Measurements from ENCODE around the gene GRIN2A.

The GRIN2A gene

GRCh38 chr16:10033556-10033955, 148.7 kb downstream of the GRIN2A start:
- no peak for DNase-seq (ENCODE audit: low read depth in 2 of 2)

GRCh38 chr16:10031955-10032354, 150.3 kb downstream of the GRIN2A start:
- no peak for DNase-seq (ENCODE audit: low read depth in 2 of 2)

GRCh38 chr16:10031473-10031872, 150.8 kb downstream of the GRIN2A start:
- DNase-seq (ENCODE audit: low read depth in 2 of 2), result no peak

- DNase-seq (ENCODE audit: low read depth in 2 of 2), result no peak
Measured at GRCh38 chr16:10028644-10029043, 153.6 kb downstream of the GRIN2A start.

- DNase-seq (ENCODE audit: low read depth in 2 of 2), result no peak
Measured at GRCh38 chr16:10027553-10027952, 154.7 kb downstream of the GRIN2A start.

DNA sequence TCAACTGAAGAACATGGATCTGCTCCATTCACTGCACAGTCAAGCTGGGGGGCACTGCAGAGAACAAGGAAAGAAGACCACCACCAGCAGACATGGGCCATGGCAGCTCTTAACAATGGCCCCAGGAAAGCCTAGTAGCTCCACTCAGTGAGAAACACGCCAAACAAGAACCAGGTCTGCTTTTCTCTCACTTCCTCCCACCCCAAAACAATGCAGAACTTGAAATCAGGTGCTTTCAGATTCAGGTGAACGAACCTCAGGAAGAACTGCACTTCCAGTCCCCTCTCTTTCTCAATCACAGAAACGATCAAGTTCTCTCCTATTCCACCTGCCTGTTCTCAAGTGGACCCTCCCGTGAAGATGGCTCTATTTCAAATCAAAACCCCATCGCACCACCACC, 155.6 kb downstream of the GRIN2A start:
- no peak for DNase-seq (ENCODE audit: low read depth in 2 of 2)

- no peak for DNase-seq (ENCODE audit: low read depth in 2 of 2)
Measured at GRCh38 chr16:10022098-10022497, 160.1 kb downstream of the GRIN2A start.

DNA sequence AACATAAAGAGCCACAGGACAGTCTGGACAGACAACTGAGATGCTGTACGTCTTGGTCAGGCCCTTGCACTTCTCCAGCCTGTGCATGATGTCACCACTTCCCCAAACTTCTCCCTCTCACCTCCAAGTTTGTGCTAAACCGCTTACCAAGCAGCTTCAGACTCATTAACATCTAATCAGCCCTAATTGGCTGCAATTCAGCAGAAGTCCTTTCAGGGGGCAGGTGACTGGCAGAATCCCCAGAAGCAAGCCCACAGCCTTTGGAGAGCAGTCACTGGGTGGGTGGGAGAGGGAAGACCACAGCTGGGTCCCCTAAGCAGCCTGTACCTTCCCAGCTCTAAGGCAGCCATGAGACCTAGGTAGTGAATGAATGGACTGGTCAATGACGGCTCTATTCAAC, 161.4 kb downstream of the GRIN2A start:
- DNase-seq (ENCODE audit: low read depth in 2 of 2), result no peak

DNA sequence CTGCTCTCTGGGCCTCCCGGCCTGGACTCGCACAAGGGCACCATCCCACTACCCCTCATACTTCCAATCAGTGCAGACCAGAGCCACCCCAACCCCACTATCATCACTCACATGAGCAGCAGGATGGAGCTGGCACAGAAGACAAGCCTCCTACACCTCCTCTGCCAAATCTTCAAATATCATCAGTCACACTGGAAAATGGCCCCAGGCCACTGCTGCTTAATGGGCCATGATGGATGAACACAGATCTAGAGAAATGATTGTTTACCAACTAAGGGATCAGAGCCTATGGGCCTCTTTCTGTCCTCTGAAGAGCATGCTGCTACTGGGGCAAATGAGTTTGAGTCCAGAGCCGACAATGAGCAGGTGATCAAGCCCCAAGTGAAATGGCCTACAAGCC, 165.5 kb downstream of the GRIN2A start:
- no peak for DNase-seq (ENCODE audit: low read depth in 2 of 2)

- no peak for DNase-seq (ENCODE audit: low read depth in 2 of 2)
Measured at GRCh38 chr16:10015397-10015796, 166.8 kb downstream of the GRIN2A start.

- no peak for DNase-seq (ENCODE audit: low read depth in 2 of 2)
Measured at GRCh38 chr16:10013774-10014173, 168.5 kb downstream of the GRIN2A start.

DNA sequence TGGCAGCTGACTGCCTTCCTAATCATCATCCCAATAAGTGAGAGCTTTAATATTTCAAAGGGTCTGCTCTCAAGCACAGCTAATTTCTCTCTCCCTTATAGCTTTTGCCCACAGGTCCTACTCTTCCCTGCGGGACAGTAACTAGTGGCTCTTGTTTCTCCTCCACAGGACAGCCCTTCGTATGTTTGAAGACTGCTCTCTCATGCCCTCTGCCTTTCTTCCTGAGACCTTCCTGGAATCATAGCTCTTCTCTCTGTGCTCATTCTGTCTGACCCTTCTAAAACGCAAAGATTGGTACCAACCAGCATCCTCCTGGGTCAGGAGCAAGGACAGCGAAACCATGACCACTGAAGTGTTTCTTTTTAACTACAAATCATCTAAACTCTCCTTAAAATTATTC, 168.9 kb downstream of the GRIN2A start:
- DNase-seq (ENCODE audit: low read depth in 2 of 2), result no peak

DNA sequence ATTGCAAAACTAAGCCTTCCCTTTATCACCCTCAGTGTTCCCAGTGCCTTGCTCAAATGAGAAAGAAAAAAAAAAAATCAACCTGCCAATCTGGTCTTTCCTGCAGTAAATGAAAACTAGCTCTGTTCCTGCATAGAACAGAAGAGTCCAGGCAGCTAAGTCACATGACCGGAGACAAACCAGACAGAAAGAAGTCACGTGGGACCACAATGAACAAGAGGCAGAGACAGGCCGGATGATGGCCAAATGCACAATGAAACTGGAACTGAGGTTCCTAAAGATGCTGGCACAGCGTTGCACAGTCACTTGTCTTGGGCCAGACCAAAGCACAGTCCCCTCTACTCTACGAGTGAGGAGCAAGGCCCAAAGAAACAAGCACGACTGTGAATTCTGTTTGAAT, 172.5 kb downstream of the GRIN2A start:
- no peak for DNase-seq (ENCODE audit: low read depth in 2 of 2)

DNA sequence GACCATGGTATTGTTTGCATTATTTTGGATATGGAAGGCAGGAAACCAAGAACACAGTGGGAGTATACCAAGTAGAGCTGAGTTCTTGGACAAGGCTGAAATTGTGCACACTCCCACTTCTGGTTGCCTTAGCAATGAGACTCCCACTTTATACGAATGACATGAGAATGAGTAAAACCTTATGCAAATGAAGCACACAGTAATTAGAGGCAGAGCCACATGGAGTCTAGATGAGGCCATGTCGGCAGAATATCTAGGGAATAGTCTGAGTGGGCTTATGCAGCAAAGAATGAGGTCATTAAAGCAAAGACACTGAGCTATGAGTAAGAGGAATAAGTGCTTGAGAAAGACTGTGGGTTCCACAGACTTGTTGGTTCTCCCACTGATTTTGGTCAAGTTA, 178.7 kb downstream of the GRIN2A start:
- DNase-seq (ENCODE audit: low read depth in 2 of 2), result no peak

- DNase-seq (ENCODE audit: low read depth in 2 of 2), result no peak
Measured at GRCh38 chr16:10001258-10001775, 180.9 kb downstream of the GRIN2A start.

- no peak for DNase-seq (ENCODE audit: low read depth in 2 of 2)
Measured at GRCh38 chr16:9996221-9996620, 186.0 kb downstream of the GRIN2A start.

GRCh38 chr16:9992441-9992840, 189.8 kb downstream of the GRIN2A start:
- no peak for DNase-seq (ENCODE audit: low read depth in 2 of 2)

DNA sequence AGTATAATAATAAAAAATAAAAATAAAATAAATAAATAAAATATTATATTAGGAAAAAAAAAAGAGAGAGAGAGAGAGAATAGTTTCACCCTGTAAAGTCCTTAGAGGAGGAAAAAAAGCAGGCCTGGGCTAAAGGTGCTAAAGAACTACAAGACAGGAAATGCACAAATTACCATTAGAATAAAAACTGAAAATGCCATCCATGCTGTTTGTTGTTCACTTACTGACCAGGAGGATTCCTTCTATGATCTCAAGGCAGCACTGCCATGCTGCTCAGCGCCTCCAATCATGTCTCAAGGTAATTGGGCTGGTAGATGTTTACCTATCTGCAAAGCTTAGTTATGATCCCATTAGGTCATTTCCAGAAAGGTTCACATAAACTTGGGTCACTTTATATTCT, 201.2 kb downstream of the GRIN2A start:
- no peak for DNase-seq (ENCODE audit: low read depth in 2 of 2)

DNA sequence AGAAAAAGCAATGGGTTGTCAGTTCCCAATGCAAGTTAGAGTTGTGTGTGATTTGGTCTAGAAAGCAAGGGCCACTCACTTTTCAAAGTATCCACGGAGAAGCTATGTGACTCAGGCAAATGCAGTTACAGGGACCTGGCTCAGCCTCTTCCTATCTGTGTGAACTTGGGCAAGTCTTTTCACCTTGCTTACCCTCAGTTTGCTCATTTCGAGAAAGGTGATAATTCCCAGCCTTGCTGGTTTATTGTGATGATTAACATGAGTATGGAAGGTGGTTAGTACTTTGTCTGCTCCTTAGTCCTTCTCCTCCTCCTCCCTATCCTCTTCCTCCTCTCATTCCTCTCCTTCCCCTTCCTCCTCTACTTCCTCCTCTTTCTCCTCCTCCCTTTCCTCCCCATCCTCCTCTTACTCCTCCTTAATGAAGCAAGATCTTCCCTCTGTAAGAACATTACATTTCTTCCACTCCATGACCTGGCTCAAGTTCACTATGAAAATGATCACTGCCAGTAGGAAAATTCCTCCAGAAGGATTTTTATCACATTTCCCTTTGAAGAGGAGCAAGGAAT, 204.0 kb downstream of the GRIN2A start:
- DNase-seq (ENCODE audit: low read depth in 2 of 2), result no peak

DNA sequence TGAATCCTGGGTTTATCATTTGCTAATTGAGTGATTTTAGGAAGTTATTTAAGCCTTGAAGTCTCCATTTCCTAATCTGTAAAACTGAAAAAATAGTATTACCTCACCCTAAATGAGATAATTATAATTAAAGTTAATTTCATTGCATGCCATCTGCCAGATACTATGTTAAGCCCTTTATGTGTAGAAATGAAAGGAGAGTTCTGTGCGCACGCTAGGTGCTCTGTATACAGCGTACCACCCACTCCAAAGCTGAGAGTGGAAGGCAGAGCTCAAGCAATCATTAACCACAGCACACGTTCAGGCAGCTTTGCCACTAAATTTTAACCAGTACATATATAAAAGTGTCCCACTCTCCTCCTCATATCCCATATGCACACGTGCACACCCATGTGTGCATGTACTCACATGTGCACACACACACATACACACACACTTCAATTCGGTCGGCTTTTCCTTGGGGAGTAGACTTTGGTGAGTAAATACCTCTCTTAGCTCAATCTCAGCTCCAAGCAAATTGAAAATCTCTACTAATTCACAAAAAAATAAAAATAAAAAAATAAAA, 204.8 kb downstream of the GRIN2A start:
- DNase-seq (ENCODE audit: low read depth in 2 of 2), result no peak

GRCh38 chr16:9976601-9977000, 205.6 kb downstream of the GRIN2A start:
- DNase-seq (ENCODE audit: low read depth in 2 of 2), result no peak

DNA sequence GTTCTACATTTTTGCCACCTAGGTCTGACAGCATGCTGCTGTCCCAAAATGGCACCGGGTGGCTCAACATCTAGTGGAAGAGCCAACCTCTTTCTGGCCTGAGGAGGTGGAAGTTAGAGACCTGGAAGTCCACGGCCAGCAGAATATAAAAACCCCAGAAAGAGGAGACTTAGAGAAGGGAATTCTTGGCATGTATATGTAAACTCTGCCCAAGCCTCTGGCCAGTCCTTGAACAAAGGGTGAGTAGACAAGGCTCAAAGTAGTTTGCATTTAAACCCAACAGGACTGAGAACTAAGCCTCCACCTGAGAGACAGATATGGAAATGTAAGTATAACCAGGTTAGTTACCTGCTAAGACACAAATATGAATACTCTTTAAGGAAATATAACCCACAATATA, 210.3 kb downstream of the GRIN2A start:
- no peak for DNase-seq (ENCODE audit: low read depth in 2 of 2)

- no peak for DNase-seq (ENCODE audit: low read depth in 2 of 2)
Measured at GRCh38 chr16:9970796-9971195, 211.4 kb downstream of the GRIN2A start.

DNA sequence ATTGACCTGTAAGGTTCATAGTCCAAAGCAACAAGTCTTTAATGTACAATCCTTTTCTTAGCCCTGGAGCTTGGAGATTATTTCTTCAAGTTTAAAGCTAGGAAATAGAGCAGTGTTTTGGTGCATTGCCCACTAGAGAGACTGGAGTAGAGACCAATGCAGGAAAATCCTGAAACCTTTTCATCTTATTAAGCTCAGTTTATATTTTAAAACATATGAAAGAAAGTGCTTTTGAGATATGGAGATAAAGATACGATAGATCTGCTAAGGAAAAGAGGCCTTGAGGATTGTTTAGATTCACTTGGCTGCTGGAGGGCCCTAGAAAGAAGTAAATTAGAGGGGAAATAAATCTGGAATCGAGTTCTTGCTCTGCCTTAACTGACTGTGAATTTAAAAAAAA, 212.0 kb downstream of the GRIN2A start:
- no peak for DNase-seq (ENCODE audit: low read depth in 2 of 2)
